Mesenchymal stem cell (in vitro differentiated cells and primary cell): ENCODE data around the gene COMMD8.

Source experiments
- DNase-seq: peaks from one replicate; pipeline ENCODE4 v3.0.0-alpha.2; 2013
- H2AFZ ChIP-seq: one replicate; pipeline ENCODE4 v1.6.1; 2013; ENCODE audit warnings: low read depth, mild to moderate bottlenecking, control low read depth, inconsistent platforms, low read length, moderate library complexity
- H2AK5ac ChIP-seq: 2 replicates; pipeline ENCODE4 v1.6.1; 2013; ENCODE audit warnings: low read length, moderate library complexity, mild to moderate bottlenecking, inconsistent platforms; ENCODE audit not compliant: severe bottlenecking
- H2BK120ac ChIP-seq: one replicate; pipeline ENCODE4 v1.6.1; 2013; ENCODE audit warnings: low read depth, mild to moderate bottlenecking, inconsistent platforms, low read length, moderate library complexity
- H2BK12ac ChIP-seq, 2 experiments: one replicate each; pipeline ENCODE4 v1.6.1; 2013; ENCODE audit warnings: inconsistent platforms in 2 of 2, low read length in 2 of 2, mild to moderate bottlenecking in 2 of 2, moderate library complexity in 2 of 2, control low read depth in 1 of 2
- H2BK15ac ChIP-seq: one replicate; pipeline ENCODE4 v1.6.1; 2013; ENCODE audit warnings: mild to moderate bottlenecking, low read depth, inconsistent platforms; ENCODE audit not compliant: poor library complexity, severe bottlenecking
- H2BK5ac ChIP-seq: 2 replicates; pipeline ENCODE4 v1.6.1; 2013; ENCODE audit warnings: low read depth, mild to moderate bottlenecking, low read length, control low read depth, inconsistent platforms; ENCODE audit not compliant: poor library complexity, severe bottlenecking
- H3K14ac ChIP-seq, 2 experiments: one replicate each; pipeline ENCODE4 v1.6.1; 2013; ENCODE audit warnings: inconsistent platforms in 2 of 2, low read length in 2 of 2, control low read depth in 1 of 2, mild to moderate bottlenecking in 1 of 2, moderate library complexity in 1 of 2
- H3K18ac ChIP-seq, 2 experiments: one replicate each; pipeline ENCODE4 v1.6.1; 2013; ENCODE audit warnings: inconsistent platforms in 2 of 2, low read length in 2 of 2, control low read depth in 1 of 2, low read depth in 1 of 2, mild to moderate bottlenecking in 1 of 2
- H3K23ac ChIP-seq, 2 experiments: one replicate each; pipeline ENCODE4 v1.6.1; 2013; ENCODE audit warnings: inconsistent platforms in 2 of 2, low read length in 2 of 2, mild to moderate bottlenecking in 2 of 2, moderate library complexity in 2 of 2, control low read depth in 1 of 2
- H3K27ac ChIP-seq: 2 replicates; pipeline ENCODE4 v1.5.1; 2013; ENCODE audit warnings: mild to moderate bottlenecking, moderate library complexity, low read length, control low read depth, inconsistent platforms; ENCODE audit not compliant: poor library complexity, severe bottlenecking
- H3K27me3 ChIP-seq, 2 experiments: 2 replicates each; pipeline versions ENCODE4 v1.6.1 to v1.7.0; 2013; ENCODE audit warnings: low read length in 2 of 2, mild to moderate bottlenecking in 2 of 2, moderate library complexity in 2 of 2, control low read depth in 1 of 2, inconsistent platforms in 1 of 2; ENCODE audit not compliant: control insufficient read depth in 1 of 2, insufficient read depth in 1 of 2
- H3K36me3 ChIP-seq, 2 experiments: 2 replicates each; pipeline versions ENCODE4 v1.6.1 to v1.7.0; 2013; ENCODE audit warnings: low read length in 2 of 2, control low read depth in 1 of 2, inconsistent platforms in 1 of 2, low read depth in 1 of 2, mild to moderate bottlenecking in 1 of 2; ENCODE audit not compliant: insufficient read depth in 2 of 2, control insufficient read depth in 1 of 2
- H3K4ac ChIP-seq, 2 experiments: one replicate each; pipeline ENCODE4 v1.6.1; 2013; ENCODE audit warnings: inconsistent platforms in 2 of 2, low read length in 2 of 2, mild to moderate bottlenecking in 2 of 2, moderate library complexity in 2 of 2, control low read depth in 1 of 2, low read depth in 1 of 2
- H3K4me1 ChIP-seq: 2 replicates; pipeline ENCODE4 v1.6.1; 2013; ENCODE audit warnings: low read depth, low read length, control low read depth; ENCODE audit not compliant: control insufficient read depth, insufficient read depth
- H3K4me2 ChIP-seq: 2 replicates; pipeline ENCODE4 v1.6.1; 2013; ENCODE audit warnings: low read length, mild to moderate bottlenecking, inconsistent platforms; ENCODE audit not compliant: poor library complexity, severe bottlenecking
- H3K4me3 ChIP-seq, 2 experiments: 2 replicates each; pipeline versions ENCODE4 v1.5.1 to v1.7.0; 2013; ENCODE audit warnings: low read length in 2 of 2, mild to moderate bottlenecking in 2 of 2, control low read depth in 1 of 2, low read depth in 1 of 2; ENCODE audit not compliant: insufficient read depth in 1 of 2
- H3K79me1 ChIP-seq: replicated peaks from 2 replicates; pipeline ENCODE4 v1.6.1; 2013; ENCODE audit warnings: mild to moderate bottlenecking, control low read depth, low read length, inconsistent platforms; ENCODE audit not compliant: poor library complexity, severe bottlenecking
- H3K9ac ChIP-seq: 2 replicates; pipeline ENCODE4 v1.7.0; 2013; ENCODE audit warnings: mild to moderate bottlenecking, low read length, moderate library complexity
- H3K9me3 ChIP-seq: 2 replicates; pipeline ENCODE4 v1.7.0; 2013; ENCODE audit warnings: mild to moderate bottlenecking, low read length; ENCODE audit not compliant: control insufficient read depth
- H4K8ac ChIP-seq: one replicate; pipeline ENCODE4 v1.6.1; 2013; ENCODE audit warnings: inconsistent platforms, mild to moderate bottlenecking, low read length, moderate library complexity
- H4K91ac ChIP-seq: one replicate; pipeline ENCODE4 v1.6.1; 2013; ENCODE audit warnings: mild to moderate bottlenecking, low read length, inconsistent platforms
- WGBS: methylation state at CpG from one replicate; pipeline ENCODE4 v1.1.7; 2013; ENCODE audit warnings: mixed read lengths; 5-methylcytosine and 5-hydroxymethylcytosine counted together

Gene COMMD8

DNA sequence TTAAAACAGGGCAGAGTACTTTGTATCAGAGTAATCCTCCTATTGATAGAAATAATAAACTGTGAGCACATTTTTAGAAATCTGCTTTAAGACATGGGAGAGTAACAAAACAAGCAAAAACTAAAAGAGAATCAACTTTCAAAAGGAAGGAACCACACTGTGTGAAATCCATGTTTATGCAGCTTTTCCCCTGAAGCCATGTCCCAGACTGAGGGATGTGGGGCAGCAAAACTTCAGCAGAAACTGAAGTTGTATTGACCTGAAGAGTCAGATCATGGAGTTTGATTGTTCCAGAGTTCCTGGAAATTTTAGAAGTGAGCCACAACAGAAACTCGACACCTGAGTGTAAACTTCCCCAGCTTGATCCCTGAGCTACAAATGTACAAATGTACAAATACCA, 53.2 kb downstream of the COMMD8 start:
- H3K23ac ChIP-seq, result no peak overlapping the region
- H2AK5ac ChIP-seq, result no peak overlapping the region
- no peaks in the 10 kb centered on the region for H3K36me3 ChIP-seq
- H4K8ac ChIP-seq, result no peak overlapping the region
- H4K91ac ChIP-seq, result no peak overlapping the region
- H3K27me3 ChIP-seq, result peaks cover 0 to 19% of the 10 kb centered on the region in 2 experiments
- H2BK15ac ChIP-seq, result no peak overlapping the region
- no peak overlapping the region for H3K4me2 ChIP-seq
- H3K9ac ChIP-seq, result no peak overlapping the region
- DNase-seq, result no peak
- H2BK120ac ChIP-seq, result no peak overlapping the region
- no peaks in the 10 kb centered on the region for H3K9me3 ChIP-seq
- H2BK5ac ChIP-seq, result no peak overlapping the region
- no peak overlapping the region for H3K4me3 ChIP-seq
- H3K4me1 ChIP-seq, result no peaks in the 10 kb centered on the region
- no peak overlapping the region for H3K4ac ChIP-seq
- H3K79me1 ChIP-seq, result no peaks in the 10 kb centered on the region
- H3K27ac ChIP-seq, result no peak overlapping the region
- no peak overlapping the region for H3K14ac ChIP-seq
- H3K18ac ChIP-seq, result no peak overlapping the region
- 100% methylated on average over 1 of the region's 1 CpG for WGBS
- H2BK12ac ChIP-seq, result no peak overlapping the region
- H2AFZ ChIP-seq, result no peak overlapping the region

DNA sequence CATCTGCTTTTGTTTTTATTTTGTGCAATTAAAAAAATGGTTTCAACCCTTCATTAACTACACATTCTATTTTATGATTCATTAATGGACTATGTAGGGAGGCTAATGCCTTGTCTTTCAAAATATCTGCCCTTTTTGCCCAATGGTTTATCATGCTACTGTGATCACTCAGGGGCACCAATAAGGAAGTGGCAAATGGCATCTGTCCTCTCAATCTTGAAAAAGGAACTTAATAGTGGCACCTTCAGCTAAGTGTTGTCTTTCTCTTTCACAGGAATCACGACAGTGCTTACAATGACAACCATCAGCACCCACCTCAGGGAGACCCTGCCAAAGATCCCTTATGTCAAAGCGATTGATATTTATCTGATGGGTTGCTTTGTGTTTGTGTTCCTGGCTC, 57.1 kb downstream of the COMMD8 start:
- Histone ChIP-seq H2BK5ac (no peak overlapping the region), H2BK15ac (no peak overlapping the region), H3K9me3 (no peaks in the 10 kb centered on the region), H2BK120ac (no peak overlapping the region), H3K23ac (no peak overlapping the region), H2AFZ (no peak overlapping the region), H3K4me3 (no peak overlapping the region), H3K4me2 (no peak overlapping the region), H3K4me1 (no peaks in the 10 kb centered on the region), H4K91ac (no peak overlapping the region), H3K27ac (no peak overlapping the region), H3K27me3 (peaks cover 0 to 3% of the 10 kb centered on the region in 2 experiments), H2AK5ac (no peak overlapping the region), H3K4ac (no peak overlapping the region), H3K36me3 (no peaks in the 10 kb centered on the region), H3K14ac (no peak overlapping the region), H3K9ac (no peak overlapping the region), H2BK12ac (no peak overlapping the region), H4K8ac (no peak overlapping the region), H3K79me1 (no peaks in the 10 kb centered on the region), H3K18ac (no peak overlapping the region)
- no peak for DNase-seq
- 90% methylated on average over 1 of the region's 2 CpGs for WGBS
